Middle frontal gyrus (tissue), 1 donor: Measurements from ENCODE around the gene PLPP7.

Experiments used
- DNase-seq: peaks from one replicate; pipeline ENCODE4 v3.0.0-alpha.2; 2015; ENCODE audit warnings: low spot score; ENCODE audit errors: extremely low spot score

Gene PLPP7

DNA sequence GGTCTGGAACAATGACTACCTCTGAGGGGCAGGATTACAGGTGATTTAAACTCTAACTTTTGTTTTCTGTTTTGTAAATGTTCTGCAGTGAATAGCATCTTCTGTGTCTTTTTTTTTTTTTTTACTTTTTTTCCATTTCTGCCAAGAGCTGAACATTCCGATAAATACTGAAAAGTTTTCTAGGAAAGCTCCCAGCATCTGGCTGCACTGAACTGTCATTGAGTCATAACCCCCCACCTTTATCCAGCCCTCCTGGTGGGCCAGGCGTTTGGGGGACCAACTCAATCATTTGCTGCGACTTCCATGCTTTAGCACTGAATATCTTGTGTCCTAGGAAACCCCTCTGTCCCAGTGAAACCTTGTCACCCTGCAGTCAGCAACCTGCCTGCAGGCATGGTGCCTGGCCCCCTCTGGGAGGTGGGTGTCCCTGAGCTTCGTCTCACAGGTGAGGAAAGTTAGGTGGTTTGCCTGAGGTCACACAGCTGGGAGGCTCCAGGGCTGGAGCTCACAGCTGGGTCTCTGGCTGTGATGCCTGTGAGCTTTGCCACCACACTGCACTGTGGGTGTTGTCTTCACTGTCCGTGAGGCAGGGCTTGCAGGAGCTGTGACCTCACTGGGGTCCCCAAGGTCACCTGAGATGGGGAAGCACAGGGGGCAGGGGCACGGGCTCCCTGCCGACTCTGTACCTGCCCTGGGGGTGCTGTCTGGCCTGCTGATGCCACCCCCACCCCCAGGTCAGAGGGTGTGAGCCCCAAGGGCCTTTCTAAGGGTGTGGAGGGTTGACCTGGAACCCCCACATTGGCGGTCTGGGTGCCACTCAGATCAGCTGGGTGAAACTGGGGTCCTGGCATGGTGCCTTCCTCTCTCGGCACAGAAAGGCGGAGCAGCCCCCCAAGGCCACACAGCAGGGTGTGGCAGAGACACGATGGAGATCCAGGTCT is 14.1 kb downstream of the PLPP7 start:
- no peak for DNase-seq

DNA sequence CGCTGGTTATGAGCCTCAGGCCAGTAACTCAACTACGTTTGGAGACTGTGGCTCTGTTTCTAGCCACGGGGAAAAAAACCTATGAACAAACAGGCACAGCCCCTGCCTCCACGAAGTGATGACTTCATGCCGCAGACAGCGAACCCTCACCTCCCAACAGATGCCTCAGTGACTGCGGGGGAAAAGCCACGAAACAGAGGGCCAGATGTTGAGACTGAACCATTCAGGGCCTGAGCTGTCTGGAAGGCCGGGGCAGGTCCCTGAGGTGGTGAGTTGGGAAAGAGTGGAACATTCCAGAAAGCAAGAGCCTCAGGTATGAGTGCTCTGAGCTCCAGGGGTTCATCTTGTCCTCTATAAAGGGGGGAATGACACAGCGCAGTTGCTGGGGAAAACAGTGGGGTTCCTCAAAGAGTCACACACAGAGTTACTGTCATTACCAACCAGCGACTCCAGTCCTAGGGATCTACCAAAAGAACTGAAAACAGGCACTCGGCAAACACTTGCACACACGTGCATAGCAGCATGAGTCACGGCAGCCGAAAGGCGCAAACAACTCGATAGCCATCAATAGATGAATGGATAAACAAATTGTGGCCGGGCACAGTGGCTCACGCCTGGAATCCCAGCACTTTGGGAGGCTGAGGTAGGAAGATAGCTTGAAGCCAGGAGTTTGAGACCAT is 15.3 kb downstream of the PLPP7 start:
- DNase-seq: no peak

DNA sequence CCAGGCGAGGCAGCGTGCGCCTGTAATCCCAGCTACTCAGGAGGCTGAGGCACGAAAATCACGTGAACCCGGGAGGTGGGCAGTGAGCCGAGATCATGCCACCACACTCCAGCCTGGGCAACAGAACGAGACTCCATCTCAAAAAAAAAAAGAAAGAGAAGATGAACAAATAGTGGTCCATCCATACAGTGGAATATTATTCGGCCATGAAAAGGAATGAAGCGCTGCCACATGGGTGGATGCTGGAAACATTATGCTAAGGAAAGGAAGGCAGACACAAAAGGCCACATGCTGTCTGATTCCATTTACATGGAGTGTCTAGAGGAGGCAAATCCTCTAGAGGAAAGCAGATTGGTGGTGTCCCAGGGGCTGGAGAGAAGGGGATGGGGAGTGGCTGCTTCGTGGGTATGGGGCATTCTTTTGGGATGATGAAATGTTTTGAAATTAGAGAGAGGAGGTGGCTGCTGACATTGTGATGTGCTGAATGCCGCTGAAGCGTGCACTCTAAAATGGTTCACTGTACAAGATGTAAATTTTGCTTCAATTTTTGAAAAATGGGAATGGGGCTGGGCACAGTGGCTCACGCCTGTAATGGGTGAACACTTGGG is 17.0 kb downstream of the PLPP7 start:
- no peak for DNase-seq

DNA sequence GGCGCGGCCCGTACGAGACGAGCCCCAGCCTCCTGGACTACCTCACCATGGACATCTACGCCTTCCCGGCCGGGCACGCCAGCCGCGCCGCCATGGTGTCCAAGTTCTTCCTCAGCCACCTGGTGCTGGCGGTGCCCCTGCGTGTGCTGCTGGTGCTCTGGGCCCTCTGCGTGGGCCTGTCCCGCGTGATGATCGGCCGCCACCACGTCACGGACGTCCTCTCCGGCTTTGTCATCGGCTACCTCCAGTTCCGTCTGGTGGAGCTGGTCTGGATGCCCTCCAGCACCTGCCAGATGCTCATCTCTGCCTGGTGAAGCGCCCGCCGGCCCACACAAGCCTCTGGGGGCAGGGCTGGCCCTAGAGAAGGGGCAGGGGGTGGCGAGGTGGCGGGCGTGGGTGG is 18.5 kb downstream of the PLPP7 start:
- DNase-seq: no peak

DNA sequence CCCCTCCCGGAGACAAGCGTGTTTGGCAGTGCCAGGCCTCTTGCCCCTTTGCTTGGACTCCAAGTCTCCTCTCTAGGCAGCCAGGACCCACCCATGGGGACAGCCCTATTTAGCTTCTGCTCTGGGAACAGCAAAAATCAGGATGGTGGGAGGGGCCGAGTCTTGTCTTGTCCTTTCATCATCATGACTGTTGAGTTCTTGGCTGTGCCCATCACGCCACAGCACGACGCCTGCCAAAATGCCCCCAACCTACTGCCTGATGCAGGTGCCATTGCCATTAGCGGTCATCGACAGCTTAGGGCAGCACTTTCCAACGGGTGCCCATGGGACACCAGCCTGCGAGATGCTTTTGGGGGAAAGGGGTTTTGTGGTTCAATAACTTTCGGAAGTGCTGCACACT is 18.9 kb downstream of the PLPP7 start:
- no peak for DNase-seq

DNA sequence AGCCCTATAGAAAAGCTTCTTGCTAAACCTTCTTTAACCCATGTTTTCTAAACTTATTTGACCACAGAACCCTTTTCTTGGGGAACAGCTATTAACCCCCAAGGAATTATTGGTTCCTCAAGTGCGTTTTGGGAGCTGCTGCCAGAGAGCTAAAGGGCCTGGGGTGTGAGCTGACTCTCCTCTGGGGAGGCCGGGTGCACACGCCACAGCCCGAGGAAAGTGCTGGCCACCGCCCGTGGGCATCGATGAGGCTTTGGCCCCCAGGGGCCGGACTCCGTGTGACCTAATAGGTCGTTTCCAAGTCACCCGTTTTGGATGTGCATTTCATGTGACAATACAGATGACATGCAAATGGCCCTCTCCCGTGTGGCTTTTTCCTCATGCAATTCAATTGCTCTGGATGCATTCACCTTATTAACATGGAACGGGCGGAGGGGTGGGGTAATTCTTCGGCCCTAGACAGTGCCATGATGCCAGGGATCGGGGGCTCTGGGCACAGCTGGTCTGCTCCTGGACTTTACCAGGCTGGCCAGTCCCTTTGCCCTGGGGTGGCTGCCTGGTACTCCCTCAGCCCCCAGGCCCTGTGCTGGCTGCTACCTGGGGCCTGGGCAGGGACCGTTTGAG is 19.5 kb downstream of the PLPP7 start:
- no peak for DNase-seq

DNA sequence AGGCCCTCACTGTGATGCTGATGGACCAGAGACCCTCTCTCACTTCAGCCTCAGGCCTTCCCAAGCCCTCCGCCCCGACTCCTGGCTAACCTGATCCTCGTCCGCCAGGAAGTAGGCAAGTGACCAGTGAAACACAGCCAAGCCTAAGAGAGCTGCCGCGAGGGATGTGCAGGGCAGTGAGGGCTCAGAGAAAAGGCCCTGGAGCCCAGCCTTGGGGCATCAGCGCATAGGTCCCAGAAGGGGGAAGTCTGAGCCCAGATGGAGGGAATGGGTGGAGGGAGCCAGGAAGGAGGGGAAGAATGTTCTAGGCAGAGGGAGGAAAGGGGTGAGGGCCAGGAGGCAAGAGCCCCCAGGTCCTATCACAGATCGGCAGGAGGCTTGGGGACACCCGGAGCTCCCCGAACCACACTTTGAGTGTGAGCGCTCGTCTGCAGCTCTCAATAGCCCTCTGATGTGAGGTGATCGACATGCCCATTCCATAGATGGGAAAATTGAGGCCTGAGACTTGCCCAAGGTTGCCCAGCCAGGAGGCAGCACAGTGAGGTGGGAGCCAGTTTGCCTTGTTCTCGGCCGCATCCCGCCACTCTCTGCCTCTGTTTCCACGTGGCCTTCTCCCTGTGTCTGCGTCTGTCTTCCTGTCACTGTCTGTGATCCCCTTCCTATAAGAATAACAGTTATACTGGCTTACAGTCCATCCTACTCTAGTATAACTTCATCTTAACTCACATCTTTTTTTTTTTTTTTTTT is 20.2 kb downstream of the PLPP7 start:
- no peak for DNase-seq

DNA sequence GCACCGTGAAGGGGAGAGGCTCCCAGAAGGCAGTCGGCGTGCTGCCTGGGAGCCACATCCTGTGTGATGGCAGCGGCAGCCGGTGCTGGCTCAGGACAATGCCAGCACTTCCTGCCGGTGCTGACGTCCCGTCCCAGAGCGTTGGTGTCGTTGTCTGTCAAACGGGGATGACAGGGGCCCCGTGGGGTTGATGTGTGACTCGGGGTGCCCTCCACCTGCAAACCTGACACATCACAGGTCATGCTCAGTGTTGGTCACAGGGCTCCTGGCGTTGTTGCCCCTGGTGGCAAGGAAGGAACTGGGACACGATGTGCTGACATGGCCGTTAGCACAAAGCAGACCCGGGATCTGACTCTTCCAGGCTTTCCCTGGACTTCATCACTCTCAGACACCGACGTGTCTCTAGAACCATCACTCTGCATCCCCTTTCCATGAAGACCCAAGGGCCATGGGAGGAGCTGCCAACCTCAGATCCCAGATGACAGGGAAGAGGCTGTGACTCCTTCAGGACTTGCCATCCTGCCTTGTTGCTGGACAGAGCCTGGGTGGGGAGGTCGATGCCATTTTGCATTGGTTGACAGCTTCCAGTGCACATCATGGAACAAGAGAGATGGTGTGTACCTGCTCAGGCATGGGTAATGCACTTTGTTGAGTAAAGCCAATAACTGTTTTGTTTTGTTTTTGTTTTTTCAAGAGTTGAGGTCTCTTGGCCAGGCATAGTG is 21.5 kb downstream of the PLPP7 start:
- no peak for DNase-seq

DNA sequence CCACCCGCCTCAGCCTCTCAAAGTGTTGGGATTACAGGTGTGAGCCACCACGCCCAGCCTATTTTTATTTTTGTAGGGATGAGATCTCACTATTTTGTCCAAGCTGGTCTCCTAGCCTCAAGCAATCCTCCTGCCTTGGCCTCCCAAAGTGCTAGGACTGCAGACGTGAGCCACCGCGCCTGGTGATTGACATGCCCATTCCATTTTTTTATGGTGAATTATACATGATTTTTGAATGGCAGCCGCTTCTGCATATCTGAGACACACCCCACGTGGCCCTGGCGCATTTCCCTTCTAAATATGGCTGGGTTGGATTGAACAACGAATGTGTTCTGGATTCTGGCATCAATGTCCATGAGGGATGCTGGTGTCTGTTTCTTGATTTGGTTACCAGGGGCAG is 22.7 kb downstream of the PLPP7 start:
- DNase-seq: no peak

DNA sequence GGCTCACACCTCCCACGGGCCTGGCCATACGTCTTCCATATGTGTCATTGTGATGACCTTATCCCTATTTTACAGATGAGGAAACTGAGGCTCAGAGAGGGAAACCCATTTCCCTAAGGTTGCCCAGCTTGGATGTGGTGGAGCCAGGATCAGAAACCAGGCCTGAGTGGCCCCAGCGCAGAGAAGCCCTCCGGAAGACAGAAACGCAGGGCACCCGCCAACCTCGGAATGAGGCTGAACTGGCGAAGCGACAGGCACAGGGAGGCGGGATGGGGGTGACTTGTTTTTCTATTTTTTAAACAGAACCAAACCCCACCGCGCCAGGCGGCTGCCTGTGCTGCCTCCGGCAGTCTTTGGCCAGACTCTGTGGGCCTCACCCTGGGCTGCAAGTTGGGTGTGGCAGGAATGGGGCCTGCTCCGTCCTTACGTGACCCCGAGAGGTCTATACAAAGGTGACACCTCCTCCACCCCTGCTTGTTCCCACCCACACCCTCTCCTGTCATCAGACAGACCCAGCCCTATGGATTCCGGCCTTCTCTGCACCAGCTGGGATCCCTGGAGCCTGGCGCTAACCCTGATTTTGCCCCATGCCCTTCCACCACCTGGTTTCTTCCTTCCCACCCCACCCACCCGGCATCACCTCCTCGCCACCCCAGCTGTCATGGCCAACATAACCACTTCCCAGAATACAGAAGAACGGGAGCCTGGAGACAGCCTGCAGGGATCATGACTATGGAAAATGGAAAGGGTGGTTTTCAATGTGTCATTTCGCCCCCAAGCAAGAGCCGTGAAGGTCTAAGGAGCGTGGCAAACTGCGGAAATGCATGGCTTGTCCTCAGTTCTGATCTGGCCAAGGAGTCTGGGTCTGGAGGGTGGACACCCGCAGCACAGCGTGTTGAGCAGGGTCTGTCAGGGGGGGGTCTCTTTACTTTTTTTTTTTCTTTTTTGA is 23.6 kb downstream of the PLPP7 start:
- no peak for DNase-seq

DNA sequence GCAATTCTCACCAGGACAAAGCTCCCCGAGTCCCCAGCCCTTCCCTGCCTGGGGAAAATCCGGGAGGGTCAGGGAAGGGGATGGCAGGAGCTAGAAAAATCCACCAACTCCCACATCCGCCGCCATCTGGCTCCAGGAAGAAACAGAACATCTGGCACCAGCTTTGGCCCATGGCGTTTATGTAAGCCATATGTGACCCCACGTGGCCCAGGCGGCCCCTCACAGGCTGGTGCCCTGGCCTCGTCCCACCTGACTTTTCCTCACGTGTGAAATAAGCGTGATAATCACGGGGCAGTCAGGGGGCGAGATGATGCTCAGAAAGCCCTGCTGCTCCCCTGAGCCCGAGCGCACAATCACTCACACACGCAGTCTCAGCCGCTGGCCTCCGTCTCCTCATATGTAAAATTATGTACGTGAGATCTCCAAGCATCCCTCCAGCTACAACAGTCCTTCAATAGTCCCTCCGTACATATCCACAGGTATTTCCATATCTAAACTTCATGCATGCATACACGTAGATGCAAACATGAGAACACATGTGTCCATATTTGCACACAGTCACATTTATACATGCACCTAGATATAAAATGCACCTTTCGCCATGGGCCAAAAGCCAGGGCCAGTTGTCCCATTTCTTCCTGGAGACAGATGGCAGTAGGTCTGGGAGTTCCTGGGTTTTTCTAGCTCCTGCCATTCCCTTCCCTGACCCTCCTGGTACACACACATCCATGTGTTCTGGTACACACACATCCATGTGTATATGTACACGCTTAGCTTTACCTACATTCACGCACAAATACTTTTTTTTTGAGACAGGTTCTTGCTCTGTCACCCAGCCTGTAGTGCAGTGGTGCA is 28.9 kb downstream of the PLPP7 start:
- no peak for DNase-seq

DNA sequence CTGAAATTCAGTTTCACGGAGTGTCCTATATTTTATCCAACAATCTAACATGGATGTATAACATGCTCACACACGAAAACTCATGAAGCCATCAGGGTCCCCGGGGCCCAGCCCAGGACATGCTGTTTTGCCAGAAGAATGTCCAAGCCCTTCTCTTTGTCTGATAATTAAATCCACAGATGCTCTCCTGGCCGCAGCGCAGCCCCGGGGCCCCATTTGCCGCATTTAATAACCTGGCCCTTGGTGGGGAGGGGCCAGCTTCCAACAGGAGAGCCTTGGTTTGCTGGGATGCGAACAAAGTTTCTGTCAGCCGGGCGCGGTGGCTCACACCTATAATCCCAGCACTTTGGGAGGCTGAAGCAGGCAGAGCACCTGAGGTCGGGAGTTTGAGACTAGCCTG is 30.0 kb downstream of the PLPP7 start:
- no peak for DNase-seq

DNA sequence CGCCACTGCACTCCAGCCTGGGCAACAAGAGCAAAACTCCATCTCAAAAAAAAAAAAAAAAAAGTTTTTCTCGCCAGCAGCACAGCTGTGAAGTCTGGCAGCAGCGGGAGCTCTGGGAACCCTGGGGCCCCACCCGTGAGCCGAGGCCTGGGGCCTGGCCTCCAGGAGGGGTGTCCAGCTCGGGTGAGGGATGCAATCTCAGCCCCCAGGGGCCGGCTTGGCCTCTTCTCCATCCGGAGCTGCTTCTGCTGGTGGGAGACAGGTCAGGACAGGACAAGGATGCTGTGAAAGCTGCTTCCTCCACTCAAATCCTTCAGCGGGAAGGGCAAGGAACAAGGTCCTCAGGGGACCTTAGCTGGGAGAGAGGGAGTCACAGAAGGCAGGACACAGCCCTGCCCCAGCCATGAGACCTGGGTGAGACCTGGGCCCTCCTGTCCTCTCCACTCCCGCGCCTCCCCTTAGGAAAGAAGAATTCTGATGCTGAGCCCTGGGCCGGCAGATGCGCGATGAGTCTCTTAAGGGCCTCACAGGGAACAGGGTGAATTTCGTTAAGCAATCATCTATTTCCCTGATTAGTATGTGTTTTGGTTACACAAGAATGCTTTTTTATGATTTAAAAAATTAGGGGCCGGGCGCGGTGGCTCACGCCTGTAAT is 30.6 kb downstream of the PLPP7 start:
- no peak for DNase-seq

DNA sequence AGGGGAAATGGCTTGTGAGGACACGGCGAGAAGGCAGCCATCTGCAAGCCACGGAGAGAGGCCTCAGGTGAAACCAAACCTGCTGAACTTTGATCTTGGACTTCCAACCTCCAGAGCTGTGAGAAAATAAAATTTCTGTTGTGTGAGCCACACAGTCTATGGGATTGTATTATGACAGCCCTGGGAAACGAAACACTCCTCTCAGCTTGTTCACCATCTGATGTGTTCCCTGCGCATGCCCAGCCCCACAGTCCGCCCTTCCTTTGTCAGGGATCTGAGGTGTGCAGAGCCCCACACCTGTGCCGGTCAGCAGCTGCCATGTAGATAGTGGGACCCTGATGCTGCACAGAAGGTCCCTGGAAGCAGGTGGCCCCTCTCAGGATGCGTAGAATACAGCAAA is 34.1 kb downstream of the PLPP7 start:
- DNase-seq: no peak

DNA sequence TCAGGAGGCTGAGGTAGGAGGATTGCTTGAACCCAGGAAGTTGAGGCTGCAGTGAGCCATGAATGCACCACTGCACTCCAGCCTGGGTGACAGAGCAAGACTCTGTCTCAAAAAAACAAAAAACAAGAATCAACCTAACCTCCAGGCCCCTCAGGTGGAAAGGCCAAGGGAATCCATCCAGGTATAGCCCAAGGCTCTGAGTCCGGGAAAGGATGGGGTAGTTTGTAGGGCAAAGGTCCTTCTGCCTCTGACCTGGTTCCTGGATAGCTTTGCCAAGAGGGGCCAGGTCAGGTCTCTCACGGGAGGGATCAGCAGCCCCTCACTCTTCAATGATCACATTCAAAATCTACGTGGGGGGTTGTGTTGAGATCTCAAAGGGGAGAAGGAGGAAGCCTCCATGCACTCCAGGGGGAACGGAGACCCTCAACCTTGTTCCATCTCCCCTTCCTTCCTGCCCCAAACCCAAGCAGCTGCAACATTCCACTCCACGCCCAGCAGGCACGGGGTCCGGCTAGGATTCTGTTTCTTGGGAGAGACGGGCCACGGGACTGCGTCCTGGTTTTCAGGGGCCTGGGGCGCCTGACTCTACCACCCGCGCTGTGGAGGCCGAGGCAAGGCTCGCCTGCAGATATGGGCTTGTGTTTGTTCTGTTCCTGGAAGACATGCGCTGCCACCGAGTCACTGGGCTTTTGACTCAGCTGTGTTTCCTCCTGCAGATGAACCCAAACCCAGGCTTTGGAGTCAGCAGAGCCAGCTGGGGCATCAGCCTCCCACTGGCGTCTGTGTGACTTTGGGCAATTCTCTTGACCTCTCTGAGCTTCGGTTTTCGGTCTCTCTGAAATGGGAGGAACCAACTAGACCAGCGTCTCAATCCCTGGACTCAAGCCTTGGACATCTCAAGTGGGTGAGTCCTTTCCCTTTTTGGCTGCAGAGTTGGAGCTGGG is 35.5 kb downstream of the PLPP7 start:
- DNase-seq: no peak

DNA sequence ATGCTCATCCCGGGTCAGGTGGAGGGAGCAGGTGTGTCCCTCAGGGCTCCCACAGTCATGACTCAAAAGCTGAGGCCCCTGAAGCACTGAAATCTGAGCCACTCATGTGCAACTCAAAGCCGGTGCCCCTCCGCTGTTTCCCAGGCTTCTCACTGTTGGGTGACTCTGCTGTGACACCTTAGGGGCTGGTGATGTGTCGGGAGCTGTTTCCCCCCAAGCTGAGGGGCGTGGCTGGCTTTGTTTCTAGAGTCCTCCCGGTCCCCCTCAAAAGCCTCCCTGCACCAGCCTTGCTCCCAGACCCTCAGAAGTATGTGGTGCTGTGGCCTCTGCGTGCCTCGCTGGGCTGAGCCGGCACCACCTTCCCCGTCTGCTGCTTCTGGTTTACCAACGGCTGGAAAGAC is 39.7 kb downstream of the PLPP7 start:
- no peak for DNase-seq
